Measurements from ENCODE around the gene PABPN1L.
"Not testable (repeated sequence)": the region's sequence is repeated elsewhere in the genome, so short reads cannot be mapped to it uniquely, and the experiment has no call there.

The PABPN1L gene

DNA sequence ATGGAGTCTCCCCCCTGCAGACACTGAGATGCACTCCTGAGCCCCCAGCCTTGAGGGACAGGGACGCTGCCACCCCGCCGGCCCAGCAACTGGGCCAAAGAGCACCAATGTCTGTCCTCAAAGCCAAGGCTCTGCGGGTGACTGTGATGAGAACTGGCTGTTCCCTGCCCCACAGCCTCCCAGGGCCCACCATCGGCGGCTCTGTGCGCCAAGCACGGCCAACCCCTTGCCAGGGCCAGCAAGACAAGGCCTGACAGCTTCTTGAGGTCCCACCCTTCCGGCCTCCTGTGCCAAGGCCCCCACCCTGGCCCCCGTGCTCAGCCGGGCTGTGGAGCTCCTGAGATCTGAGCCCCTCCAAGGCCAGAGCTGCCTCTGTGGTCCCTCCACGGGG lies 34.2 kb upstream of the PABPN1L start:
- H3K4me3 ChIP-seq (ENCODE audit: low read length) = no peak overlapping the region
- TF ChIP-seq, protein P1, sequence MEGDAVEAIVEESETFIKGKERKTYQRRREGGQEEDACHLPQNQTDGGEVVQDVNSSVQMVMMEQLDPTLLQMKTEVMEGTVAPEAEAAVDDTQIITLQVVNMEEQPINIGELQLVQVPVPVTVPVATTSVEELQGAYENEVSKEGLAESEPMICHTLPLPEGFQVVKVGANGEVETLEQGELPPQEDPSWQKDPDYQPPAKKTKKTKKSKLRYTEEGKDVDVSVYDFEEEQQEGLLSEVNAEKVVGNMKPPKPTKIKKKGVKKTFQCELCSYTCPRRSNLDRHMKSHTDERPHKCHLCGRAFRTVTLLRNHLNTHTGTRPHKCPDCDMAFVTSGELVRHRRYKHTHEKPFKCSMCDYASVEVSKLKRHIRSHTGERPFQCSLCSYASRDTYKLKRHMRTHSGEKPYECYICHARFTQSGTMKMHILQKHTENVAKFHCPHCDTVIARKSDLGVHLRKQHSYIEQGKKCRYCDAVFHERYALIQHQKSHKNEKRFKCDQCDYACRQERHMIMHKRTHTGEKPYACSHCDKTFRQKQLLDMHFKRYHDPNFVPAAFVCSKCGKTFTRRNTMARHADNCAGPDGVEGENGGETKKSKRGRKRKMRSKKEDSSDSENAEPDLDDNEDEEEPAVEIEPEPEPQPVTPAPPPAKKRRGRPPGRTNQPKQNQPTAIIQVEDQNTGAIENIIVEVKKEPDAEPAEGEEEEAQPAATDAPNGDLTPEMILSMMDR (conservative IDR thresholded peaks at IDR 0.05; ENCODE audit: low read length) = no peak
- no peak for DNase-seq (ENCODE audit: low read depth)

DNA sequence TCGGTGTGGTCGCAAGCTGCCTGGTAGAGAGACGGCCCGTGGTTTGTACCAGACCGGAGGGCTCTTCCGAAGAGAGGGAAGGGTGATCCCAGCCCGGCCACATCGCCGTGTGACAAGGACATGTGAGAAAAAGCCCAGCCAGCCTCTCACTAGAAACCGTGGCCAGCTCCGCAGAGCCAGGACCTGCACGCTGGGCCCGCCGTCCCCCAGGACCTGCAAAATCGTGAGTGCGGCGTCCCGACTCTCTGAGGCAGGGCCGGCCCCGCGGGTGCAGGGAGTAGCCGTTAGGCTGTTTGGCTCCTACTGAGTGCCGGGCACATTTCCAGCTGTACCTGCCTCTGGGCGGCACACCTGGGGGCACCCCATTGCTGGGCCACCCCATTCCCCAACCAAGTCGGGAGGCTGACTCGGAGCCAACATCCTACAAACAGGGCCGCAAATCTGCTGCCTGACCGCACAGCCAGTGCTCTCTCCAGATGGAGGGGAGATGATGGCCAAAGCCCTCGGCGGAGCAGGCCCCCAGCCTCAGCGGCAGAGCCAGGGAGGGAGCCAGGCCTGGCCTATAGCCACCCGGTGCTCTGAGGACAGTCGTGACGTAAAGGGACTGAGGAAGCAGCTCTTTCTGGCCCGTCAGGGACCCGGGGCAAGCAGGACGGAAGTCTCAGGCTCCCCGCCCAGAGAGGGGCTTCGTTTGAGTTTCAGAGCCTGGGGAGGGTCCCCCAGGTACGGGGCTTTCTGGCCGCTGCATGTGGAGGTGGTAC lies 33.6 kb upstream of the PABPN1L start:
- H3K4me3 ChIP-seq (ENCODE audit: low read length) = no peak overlapping the region
- TF ChIP-seq, protein P1 (conservative IDR thresholded peaks at IDR 0.05; ENCODE audit: low read length) = no peak
- no peak for DNase-seq (ENCODE audit: low read depth)

DNA sequence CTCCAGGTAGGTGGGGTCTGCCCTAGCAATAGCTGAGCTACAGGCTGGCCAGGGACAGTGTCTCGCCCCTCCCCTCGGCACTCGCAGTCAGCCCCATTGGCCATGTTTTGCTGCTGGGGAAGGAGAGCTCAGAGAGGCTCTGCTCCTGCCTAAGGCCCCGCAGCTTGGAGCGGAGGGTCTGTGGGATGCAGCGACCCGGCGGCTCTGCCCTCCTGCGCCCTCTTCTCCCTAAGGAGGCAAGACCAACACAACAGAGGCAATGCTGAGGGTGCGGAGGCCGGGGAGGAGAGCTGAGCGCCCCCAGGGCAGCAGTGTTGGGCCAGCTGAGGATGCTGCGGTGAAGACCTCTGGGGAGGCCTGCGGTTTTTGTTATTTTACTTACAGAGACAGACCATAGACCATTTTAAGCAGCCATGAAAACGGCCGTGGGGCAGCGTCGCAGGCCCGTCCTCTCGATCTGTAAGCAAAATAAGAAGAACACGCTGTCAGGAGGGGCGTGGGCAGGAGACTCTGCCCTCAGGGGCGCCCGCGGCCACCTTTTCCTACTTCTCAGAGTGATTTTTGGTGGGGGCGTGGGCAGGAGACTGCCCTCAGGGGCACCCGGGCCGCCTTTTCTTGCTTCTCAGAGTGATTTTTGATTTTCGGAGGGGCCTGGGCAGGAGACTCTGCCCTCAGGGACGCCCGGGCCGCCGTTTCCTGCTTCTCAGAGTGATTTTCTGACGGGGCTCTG lies 31.4 kb upstream of the PABPN1L start:
- TF ChIP-seq, protein P1 (conservative IDR thresholded peaks at IDR 0.05; ENCODE audit: low read length) = no peak
- DNase-seq (ENCODE audit: low read depth) = no peak
- H3K4me3 ChIP-seq (ENCODE audit: low read length) = no peak overlapping the region

DNA sequence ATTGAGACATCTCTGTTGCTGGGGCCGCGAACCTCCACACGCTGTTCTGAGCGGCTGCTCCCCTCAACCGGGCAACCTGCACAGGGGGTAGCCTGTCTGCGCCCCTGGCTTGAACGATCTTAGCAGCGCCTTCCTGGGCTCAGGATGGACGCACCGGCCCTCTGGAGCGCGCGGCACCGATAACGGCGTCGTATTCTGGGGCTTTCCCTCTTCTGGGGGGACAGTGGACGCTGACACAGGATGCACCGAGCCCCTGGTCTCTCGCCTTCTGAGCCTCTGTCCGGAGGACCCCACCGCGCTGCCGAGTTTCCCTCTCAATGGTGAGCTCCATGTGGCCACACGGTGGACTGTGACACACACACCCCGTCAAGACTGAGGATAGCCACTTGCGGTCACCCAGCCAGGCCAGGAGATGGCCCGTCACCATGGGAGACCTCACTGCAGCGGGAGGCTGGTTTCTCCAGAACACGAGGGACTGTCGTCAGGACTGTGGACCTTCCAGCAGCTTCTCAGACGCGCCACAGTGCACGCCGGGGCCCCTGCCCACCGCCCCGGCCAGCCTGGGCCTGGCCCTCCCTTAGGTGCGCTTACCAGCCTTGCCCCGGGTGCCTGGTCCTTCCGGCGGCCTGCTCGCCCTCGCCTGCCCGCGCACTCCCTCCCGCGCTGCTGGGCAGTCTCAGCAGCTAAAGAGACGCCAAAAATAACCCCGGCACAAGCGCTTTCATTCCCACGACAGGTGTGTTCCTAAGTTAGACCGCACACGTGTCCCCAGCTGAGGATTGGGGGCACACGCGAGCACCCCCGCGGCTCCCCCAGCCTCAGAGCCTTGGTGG lies 30.0 kb upstream of the PABPN1L start:
- H3K4me3 ChIP-seq (ENCODE audit: low read length) = no peak overlapping the region
- TF ChIP-seq, protein P1 (conservative IDR thresholded peaks at IDR 0.05; ENCODE audit: low read length) = no peak
- no peak for DNase-seq (ENCODE audit: low read depth)

DNA sequence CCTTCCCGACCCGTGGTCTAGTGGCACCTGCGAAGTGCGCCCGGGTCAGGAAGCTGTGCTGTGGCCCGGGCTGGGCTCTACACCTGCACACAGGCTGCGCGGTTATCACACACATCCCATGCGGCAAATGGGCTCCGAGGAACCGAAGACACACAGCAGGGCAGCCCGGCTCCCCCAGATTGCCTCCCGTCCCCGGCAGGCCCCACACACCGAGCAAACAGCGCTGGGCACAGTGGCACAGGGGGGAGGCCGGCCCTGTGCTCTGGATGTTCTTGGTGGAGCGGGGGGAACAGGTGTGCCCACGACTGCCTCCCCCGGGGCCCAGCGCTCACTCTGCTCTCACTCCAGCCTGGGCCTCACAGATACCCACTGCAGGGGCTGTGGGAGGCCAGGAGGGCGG lies 28.9 kb upstream of the PABPN1L start:
- TF ChIP-seq, protein P1 (conservative IDR thresholded peaks at IDR 0.05; ENCODE audit: low read length) = no peak
- DNase-seq (ENCODE audit: low read depth) = no peak
- no peak overlapping the region for H3K4me3 ChIP-seq (ENCODE audit: low read length)

DNA sequence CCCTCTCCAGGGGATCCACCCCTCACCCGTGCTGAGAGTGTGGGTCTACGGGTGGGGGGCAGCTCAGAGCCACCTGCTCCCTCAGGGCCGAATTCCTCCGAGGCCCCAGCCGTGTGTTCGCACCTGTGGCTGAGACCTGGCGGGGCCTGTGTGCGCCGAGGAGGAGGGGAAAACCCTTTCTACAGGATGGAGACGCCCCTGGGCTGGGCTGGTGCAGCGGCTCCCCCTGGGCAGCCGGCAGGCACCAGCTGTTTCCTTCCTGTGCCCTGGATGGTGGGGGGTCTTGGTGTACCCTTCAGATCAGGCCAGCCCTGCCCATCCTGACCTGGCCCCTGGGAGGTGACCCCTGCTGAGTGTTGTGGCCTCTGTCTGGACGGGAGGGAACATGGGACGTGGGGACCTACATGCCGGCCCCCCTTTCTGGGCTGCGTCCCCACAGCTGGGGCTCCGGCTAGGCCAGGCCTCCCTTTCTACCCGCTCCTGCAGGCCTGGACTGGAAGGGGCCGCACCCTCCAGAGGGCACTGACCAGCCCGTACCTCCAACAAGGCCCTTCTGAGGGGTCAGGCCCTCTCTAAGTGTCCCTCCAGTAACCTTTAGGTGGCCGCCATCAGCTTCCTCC lies 28.3 kb upstream of the PABPN1L start:
- DNase-seq (ENCODE audit: low read depth) = no peak
- TF ChIP-seq, protein P1 (conservative IDR thresholded peaks at IDR 0.05; ENCODE audit: low read length) = no peak

DNA sequence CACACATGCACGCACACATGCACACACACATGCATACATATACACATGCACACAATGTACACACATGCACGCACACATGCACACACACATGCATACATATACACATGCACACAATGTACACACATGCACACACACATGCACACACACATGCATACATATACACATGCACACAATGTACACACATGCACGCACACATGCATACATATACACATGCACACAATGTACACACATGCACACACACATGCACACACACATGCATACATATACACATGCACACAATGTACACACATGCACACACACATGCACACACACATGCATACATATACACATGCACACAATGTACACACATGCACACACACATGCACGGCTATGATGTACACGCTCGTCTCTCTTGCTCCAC lies 27.8 kb upstream of the PABPN1L start:
- DNase-seq (ENCODE audit: low read depth) = not testable (repeated sequence)

More for the DNA sequence above, 28.3 kb upstream of the PABPN1L start:
- no peak overlapping the region for H3K4me3 ChIP-seq (ENCODE audit: low read length)

More for the DNA sequence above, 27.8 kb upstream of the PABPN1L start:
- not testable (repeated sequence) for H3K4me3 ChIP-seq (ENCODE audit: low read length)
